Measurements from ENCODE around the gene NBPF20.
"Not testable (repeated sequence)": the region's sequence is repeated elsewhere in the genome, so short reads cannot be mapped to it uniquely, and the experiment has no call there.

Gene NBPF20

DNA sequence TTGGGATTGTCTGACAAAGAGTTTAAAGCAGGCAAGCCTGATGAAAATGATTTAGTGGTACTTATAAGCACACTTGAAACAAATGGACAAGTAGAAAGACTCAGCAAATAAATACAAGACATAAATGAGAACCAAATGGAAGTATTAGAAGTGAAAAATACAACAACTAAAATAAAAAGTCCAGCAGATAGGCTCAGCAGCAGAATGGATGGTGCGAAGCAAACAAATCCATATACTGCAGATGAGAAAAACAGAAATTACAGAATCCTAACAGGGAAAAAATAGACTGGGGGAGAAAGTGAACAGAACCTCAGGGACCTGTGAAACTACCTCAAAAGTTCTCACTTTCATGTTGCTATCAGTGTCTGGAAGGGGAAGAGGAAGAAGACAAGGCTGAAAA, 3.9 kb upstream of the NBPF20 start:
- not testable (repeated sequence) for DNase-seq

DNA sequence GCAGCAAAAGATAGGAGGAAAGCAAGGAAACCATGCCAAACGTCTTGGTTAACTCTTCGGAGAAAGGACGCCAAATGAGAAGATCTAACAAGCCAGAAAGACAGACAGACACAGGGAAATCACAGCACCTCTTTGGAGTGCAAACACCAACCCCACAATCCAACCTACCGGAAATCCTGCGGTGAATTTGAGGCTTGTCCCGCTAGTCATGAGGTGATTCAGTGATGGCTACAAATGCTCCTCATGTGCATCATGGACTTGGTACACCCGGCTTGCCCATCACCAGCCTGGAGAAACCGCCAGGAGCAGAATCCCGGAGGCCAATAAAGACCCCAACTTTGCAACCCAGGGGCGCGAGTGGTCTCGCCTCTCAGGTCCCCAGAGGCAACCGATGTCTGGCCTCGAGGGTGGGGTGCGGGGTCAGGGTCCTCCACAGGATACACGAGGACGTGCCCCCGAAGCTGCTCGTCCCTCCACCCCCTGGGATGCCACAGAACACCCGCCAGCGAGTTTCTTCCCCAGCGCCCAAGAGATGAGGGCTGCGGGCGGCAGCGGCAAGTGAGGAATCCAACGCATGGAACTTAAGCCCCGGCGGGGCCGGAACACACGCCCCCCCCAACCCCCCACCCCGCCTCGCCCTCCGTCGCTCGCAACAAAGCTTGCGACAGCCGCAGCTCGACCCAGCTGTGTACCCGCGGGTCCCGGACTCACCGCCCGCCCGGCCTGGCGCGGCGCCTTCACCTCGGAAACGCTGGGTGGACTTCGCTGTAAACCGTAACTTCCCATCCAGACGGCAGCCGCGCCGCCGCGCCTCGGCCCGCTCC, 579 bp downstream of the NBPF20 start:
- DNase-seq, result peak; percentile 25 to 30

DNA sequence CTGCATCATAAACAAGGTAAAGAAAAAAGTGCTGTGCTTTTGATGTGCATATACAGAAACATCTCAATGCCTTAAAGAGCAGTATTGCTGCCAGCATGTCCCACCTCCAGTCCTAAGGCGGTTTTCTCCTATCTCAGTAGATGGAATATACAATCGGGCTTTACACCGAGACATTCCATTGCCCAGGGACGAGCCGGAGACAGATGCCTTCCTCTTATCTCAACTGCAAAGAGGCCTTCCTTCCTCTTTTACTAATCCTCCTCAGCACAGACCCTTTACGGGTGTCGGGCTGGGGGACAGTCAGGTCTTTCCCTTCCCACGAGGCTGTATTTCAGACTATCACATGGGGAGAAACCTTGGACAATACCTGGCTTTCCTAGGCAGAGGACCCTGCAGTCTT, 10.3 kb downstream of the NBPF20 start:
- not testable (repeated sequence) for DNase-seq

DNA sequence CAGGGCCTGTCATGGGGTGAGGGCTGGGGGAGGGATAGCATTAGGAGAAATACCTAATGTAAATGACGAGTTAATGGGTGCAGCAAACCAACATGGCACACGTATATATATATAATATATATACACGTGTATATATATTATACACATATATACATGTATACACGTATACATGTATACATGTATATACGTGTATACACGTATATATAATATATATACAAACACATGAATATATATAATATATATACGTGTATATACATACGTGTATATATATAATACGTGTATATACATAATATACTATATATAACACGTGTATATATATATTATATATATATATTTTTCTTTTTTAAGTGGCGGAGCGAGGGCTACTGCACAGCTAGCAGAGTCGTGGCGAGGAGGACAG, 18.1 kb downstream of the NBPF20 start:
- not testable (repeated sequence) for DNase-seq

DNA sequence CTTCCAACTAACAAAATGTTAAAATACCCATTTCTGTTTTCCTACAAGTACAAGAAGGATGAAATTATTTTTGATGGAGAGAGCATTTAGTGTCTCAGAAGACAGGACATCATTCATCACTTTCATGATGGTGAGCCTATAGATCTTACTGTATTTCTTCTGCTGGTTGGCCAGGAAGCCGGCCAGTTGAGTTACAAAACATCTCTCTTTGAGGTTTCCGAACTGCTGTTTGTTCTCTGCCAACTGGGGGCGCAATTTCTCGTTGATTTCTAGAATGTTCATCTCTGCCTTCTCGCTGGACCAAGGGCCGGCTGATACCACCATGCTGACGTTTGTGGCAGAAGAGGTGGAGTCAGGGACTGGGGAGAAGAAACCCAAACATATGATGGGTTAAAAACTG, 20.5 kb downstream of the NBPF20 start:
- DNase-seq, result not testable (repeated sequence)

DNA sequence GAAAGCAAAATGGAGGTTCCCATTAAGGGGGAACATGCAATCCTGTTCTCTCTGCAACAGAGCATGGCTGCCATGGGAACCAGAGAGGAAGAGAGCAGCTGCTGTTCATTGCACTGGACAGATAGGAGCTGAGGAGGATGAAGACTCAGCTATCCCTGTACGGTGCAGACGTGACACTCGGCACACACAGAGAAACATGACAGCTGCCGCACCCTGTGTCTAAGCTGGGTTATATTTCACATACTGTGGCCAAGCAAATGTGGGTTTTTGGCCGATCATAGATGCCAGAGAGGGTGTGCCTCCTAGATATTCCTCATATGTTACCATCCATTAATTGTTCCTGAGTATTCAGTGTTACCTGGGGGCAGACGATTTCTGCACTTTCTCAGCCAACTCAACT, 24.7 kb downstream of the NBPF20 start:
- DNase-seq, result not testable (repeated sequence)

All from activated CD4-positive, alpha-beta T cell treated with anti-CD3 and anti-CD28 coated beads, Interleukin-2, amount 50 U/mL, for 4 hours (primary cell).